ENCODE results near the gene CFAP221.
A peak's percentile ranks its signal among the peaks of the same experiment; 100 is the strongest.

The CFAP221 gene

DNA sequence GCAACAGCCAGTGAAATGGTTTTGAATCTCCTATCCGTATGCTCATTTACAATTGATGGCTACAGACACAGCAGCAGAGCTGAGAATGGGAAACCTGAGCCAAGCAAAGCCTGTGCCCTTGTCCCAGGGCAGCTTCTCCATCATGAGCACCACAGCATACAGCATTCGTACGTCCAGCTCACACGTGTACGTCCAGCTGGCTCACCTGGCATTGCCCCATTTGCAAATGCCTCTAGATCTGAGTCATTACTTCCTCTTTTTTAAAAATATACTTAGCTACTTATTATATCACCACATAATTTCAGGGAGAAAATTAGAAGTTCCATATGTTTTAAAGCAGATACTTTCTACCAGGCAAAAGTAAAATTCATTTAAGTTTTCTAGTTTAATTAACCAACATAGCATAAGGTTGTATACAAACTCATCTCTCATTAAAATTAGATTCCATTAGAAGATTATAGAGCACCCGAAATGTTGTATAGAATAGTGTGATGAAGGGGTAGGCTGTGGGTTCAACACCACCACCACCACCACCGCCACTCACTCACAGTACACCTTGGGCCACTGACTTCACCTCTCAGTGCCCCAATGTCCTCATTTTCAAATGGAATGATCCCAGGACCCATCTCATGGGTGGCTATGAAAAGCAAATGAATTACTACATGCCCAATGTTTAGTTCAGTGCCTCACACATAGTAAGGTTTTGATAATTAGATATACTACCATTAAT, 103.4 kb downstream of the CFAP221 start:
- no peak for DNase-seq

DNA sequence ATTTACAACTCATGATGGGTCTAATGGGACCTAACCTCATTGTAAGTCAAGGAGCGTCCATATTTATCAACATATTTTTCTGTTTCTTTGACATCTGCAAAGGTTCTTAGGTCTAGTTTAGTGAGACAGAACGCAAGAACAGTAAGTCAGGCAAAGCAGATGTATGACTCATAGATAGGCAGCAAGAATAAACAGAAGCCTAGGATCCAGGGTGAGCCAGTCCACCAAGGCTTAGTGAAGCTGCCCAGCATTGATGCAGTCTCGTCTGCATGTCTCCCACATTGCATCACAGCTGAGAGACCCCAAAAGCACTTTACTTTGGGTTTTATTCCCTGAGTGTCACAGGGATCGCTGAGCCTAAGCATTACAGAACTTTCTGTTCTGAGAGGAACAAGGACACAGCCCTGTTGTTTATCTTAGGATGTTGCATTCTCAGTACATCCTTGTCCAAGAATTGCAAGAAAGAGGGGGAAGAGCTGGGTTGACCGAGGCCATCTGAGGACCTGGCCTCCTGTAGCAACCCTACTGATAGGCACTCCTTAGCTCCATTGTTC, 105.2 kb downstream of the CFAP221 start:
- no peak for DNase-seq

DNA sequence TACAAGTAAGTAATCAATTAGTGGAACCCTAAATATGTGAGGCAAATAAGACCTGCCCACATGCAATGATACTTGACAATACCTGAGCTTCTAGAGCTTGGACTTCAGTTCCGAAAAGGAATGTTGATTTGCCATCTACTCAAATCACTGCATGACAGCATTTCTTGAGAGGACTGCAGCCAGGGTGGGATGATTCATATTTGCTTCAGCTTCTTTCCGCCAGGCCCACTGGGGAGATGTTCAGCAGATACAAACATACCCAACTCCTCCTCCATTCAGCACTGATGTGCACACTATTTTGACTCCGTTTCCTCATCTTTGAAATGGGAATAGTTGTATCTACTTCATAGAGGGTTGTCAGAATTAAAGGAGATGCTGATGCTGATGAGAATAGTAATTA, 106.0 kb downstream of the CFAP221 start:
- no peak for DNase-seq

DNA sequence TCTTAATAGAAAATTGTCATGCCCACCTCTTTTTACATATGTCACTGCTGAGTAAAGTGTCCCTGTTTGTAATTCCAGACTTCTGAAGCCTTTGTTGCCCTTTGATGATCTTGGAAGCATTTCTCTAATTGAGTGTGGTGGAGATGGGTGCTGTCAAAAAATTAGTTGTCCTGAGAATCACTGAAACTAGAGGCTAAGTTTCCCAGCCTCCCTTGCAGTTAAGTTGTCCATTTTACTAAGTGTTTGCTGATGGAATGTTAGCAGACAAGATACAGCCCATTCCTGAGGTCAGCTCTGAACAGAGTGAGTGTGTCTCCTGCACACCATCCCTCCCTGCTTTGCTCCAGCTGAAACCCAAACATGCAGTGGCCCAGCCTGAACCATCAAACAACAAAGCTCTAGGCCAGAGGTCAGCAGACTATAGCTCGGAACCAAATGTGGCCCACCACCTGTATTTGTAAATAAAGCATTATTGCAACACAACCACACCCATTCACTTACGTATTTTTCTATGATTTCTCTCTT, 106.7 kb downstream of the CFAP221 start:
- DNase-seq, result no peak

GRCh38 chr2:119657466-119658145, 113.4 kb downstream of the CFAP221 start:
- DNase-seq, result no peak

- DNase-seq, result peak; percentile 53
These were observed 115.5 kb downstream of the CFAP221 start for GRCh38 chr2:119659601-119660342.

GRCh38 chr2:119660343-119660658, 116.1 kb downstream of the CFAP221 start:
- DNase-seq, result no peak

DNA sequence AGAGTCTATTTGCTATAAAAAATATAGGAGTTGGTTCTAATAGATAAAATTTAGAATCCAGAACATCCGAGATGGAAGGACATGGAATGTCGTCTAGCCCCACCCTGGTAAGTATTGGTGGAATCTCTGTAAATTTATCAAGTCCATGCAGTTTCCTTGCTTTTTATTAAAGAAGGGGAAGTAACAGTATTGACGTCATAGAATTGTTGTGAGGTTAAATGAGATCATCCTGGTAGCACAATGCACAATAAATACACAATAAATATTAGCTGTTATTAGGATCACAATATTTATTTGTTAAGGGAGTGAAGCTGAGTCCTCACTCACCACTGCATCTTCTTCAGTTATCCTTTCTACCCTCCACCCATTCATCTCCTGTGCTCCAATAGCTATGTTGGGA, 118.0 kb downstream of the CFAP221 start:
- DNase-seq, result no peak

- no peak for DNase-seq
These were observed 124.3 kb downstream of the CFAP221 start for GRCh38 chr2:119668546-119668945.

GRCh38 chr2:119671016-119671415, 126.8 kb downstream of the CFAP221 start:
- no peak for DNase-seq

GRCh38 chr2:119671752-119672151, 127.5 kb downstream of the CFAP221 start:
- DNase-seq, result no peak

DNA sequence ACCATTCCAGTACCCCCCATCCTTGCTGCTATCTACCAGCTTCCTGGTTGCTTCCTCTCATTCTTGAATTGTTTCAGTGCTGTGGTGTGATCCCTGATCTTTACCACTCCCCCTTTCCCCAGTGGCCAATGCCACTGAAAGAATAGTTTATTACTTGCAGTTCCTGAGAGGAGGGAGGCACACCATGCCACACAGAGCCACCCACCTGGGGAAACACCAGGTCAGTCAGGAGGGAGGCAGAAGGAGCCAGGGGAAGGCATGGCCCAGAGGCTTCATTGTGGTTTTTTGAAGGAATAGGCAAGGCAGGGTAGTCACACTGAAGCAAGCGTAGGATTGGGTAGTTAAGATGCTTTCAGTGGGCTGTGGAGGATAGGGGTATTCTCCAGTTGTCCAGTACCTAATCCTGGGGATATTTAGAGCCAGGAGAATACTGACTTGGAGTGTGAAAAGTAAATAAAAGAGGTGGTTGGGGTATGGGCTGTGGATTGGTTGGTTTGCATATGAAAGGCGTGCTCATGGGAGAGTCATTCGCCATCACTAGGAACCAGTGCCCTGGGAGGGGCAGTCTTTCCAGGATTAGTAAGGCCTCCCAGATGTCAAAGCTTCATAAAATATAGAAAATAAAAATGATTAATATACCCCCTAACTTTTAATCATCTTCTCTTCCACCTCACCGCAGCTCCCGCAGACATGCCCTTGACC, 128.1 kb downstream of the CFAP221 start:
- no peak for DNase-seq

GRCh38 chr2:119673796-119674195, 129.5 kb downstream of the CFAP221 start:
- no peak for DNase-seq

DNA sequence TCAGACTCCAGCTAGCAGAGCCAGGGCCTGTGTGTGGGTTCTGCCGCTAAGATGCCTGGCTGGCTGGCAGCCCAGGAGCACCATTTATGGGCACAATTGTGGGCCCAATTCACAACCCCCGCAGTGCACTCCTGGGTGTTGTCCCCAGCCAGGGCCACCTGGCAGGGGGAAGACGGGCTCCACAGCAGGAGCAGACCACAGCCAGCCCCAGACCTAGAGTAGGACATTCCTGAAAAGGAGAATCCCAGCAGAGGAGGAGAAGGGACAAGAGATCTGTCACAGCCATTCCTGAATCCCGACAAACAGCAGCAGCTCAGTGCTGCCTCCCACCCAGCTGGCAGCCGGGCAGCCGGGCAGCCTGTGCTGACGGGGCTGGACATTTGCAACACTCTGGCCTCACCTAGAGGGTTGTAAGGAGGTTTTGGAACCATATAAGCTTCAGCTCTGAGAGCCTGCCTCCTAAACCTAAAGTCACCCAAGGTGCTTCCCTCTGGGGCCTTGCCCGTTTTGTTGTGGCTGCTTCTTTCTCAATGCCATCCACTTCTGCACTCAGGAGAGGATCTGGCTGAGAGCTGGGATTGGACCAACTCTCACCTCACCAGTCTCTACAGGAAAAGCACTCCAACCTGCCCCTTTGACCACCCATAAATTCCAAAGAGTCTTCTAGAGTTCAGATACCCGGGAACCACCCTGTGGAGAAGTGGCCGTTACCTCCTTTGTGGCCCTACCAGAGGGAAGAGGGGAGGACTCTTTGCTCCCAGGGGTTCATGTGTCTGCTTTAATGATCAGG, 130.7 kb downstream of the CFAP221 start:
- no peak for DNase-seq

- peak; percentile 92 for DNase-seq
These were observed 133.9 kb downstream of the CFAP221 start for GRCh38 chr2:119678021-119678656.

- no peak for DNase-seq
These were observed 135.2 kb downstream of the CFAP221 start for GRCh38 chr2:119679526-119679837.

DNA sequence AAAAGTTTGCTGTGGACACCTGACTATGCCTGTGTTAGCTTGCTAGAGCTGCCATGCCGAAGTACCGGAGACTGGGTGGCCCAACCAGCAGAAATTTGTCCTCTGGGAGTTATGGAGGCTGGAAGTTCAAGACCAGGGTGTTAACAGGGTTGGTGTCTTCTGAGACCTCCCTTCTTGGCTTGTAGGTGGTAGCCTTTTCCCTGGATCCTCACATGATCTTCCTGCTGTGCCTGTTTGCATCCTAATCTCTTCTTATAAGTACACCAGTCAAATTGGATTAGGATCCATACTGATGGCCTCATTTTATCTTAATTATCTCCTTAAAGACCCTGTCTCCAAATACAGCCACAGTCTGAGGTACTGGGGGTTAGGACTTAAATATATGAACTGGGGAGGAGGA, 135.6 kb downstream of the CFAP221 start:
- no peak for DNase-seq

DNA sequence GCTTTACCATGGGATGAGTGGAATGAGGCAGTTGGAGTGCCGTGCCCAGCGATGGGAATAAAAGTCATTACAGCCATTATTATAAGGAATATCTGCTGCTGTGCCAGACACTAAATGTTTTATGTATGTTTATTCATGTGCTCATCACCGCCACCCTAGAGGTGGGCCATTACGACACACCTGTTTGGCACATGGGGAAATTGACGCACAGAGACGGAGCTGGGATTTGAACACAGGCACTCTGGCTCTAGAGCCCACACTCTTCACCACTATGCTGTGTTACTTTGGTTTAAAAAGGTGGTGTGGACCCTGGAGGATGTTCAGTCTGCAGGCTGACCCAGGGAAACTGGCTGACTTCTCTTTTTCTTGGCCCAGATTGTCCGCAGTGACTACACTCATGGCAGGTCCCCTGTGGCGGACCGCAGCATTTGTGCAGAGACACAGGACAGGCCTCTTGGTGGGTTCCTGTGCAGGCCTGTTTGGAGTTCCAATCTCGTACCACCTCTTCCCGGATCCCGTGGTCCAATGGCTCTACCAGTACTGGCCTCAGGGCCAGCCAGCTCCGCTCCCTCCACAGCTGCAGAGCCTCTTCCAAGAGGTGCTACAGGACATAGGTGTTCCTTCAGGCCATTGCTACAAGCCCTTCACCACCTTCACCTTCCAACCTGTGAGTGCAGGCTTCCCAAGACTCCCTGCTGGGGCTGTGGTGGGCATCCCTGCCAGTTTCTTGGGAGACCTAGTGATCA, 136.4 kb downstream of the CFAP221 start:
- DNase-seq, result no peak

GRCh38 chr2:119681203-119681867, 137.1 kb downstream of the CFAP221 start:
- no peak for DNase-seq

DNA sequence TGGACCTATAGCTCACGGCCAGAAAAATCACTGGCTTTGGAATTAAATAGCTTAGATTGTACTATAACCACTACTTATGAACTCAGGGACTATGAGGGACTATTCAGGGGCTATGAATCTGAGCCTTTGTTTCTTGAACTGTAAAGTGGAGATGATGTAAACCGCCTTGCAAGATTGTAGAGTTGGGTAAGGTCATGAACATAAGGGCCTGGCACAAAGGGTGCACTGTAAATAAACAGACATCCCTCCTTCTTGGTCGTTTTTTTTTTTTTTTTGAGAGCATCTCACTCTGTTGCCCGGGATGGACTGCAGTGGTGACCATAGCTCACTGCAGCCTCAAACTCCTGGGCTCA, 137.6 kb downstream of the CFAP221 start:
- DNase-seq, result no peak

DNA sequence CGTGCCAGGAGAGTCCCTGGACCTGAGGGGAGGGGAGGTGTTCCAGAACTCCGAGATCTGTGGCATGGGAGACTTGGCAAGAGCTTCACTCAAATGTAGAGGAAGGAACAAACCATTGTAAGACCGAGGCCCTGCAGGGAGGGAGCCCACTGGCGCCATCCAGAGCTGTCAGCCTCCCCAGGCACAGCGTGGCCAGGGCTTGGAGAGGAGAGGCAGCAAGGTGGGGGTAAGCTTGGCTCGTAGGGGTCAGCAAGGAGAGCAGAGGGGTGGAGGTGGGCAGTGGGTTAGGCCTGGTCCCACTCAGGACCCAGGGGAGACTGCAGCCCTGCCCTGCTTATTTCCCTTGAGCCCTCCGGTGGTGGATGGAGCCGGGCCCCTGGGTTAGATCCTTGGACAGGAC, 138.3 kb downstream of the CFAP221 start:
- DNase-seq, result no peak
